DMS79 treated with DMSO at 0.1 percent for 48 hours (cell line): ENCODE results near the gene FRA10AC1.

Source experiments
- DNase-seq: peaks from one replicate; lab custom pipeline; 2025; lab: John Stamatoyannopoulos, UW

Gene FRA10AC1, protein sequence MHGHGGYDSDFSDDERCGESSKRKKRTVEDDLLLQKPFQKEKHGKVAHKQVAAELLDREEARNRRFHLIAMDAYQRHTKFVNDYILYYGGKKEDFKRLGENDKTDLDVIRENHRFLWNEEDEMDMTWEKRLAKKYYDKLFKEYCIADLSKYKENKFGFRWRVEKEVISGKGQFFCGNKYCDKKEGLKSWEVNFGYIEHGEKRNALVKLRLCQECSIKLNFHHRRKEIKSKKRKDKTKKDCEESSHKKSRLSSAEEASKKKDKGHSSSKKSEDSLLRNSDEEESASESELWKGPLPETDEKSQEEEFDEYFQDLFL

DNA sequence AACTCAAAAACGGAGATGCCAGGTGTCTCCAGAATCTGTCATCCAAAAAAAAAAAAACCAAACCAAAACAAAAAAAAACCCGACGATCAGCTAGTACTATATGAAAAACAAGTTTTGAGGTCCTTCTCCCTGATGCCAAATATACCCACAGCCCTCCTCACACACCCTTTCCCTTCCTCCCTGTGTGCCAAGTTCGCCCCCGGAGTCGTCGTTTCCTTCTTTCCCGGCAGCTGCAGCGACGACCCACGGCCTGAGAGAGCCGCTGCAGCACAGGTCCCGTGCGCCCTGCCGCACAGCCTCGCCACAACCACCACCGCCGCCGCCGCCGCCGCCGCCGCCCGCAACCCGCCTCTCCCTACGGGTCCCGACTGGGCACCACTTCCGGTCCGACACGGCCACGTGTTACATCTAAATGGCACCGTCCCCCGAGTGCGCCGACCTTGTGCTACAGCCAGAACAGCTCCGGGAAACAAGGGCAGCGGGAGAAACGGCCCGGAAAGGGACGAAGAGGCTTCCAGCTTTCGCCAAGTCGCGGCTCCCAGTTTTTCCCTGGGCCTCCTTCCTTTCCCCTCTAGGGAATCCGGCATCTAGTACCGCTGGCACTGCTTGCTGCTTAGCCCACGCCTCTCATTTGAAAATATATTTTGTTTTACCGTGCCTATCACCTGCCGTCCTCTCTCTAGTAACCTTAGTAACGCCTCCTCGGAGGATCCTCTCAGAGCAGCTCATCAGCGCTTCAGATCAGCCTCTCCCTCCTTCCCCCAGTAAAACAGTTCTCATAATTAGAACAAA lies at the start of gene FRA10AC1:
Gene FRA10AC1, minus strand, starts transcription at position 383 of the 792 bp plus-strand sequence. CDS start 2,486 bp downstream, outside the sequence.
- peak; percentile 77 for DNase-seq

DNA sequence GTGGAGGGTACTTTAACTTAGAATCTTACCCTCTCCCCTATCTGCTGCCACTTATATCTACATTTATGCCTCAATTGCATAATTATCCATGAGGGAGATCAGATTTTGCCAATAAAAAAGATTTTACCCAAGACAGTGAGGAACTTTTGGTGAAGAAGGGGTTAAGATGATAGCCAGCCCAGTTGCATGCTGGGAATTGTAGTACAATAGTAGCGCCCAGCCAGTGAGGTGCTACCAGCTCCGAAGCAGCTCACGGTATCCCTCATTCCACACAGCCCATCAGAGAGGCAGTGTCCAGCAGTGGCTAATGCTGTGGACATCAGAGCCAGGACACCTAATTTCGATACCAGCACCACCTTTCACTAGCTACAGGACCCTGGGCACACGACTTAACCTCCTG lies 49.4 kb upstream of the FRA10AC1 start:
- no peak for DNase-seq

DNA sequence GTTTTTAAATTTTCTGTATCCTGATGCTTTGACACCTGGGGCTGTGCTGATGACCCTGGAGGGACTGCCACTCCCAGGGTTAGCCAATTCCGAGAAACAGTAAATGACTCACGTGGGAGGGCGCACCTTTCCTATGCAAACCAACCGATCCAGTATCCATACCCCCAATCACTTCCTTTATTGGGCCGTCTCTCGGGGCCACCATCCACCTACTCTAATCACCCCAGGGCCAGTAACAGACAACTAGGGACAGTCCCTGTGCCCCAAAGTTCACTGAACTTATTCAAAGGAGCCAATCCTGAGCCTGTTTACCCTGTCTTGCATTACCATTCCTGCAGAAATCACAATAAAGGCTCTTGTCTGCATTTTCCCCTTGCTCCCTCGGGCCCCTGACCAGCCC lies 48.7 kb upstream of the FRA10AC1 start:
- no peak for DNase-seq

DNA sequence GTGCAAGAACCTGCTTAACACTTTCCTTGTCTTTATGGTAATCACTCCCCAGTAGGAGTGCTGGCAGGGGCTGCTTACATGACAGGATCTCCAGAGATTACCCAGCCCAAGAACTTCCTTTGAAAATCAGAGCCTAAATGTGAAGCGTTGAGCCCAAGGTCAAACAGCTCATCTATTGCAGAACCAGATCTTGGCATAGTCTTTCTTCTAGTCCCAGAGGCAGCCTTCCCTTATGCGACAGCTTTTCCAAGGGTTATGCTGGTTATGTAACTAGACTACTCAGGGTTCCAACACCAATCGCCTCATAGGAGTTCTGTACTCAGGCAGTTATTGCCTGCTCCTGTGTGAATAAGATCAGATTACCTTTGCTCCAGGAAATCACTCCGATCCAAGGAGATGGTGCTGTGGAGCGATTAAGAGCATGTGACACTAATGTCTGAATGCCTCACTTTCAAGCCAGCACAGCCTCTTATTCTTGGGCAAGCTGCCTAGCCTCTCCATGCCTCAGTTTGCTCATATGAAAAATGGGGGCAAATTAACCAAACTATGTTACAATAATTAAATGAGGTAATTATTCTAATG lies 46.9 kb upstream of the FRA10AC1 start:
- DNase-seq: no peak

DNA sequence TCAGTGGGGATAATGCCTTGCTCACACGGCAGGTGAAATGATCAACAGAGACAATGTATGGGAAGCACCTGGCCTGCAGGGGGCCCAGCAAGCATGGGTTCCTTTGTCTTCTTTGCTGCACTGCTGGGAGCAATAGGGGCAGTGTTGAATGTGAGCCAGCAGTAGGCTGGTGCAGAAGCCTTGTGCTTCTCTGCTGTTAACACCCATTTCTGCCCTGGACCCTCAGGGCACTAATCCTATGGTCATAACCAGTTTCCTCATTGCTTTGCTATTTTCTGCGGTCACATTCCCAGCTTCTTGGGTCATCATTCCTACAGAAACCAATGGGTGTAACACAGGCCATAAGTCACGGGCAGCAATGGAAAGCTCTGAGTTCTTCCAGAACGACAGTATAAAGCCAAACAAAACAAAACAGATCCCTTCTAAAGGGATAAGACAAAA lies 44.5 kb upstream of the FRA10AC1 start:
- DNase-seq: no peak

DNA sequence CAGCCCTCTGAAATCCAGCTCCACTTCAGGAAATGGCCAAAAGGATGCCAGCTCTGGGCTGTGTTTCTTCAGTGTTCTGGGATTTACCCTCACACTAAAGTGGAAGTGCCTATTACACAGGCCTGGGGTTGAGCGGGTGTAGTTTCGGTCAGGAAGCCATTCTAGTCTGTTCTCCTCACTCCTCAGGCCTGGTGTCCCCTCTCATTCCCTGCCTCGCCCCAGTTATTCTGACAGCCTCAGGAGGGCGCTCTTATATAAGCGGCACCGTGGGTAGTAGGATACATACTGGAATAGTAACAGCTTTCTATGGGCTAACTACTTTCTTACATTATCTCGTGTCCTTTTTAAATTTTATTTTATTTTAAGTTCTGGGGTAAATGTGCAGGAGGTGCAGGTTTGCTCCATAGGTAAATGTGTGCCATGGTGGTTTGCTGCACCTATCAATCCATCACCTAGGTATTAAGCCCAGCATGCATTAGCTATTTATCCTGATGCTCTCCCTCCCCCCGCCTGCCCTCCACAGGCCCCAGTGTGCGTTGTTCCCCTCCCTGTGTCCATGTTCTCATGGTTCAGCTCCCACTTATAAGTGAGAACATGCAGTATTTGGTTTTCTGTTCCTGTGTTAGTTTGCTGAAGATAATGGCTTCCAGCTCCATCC lies 43.1 kb upstream of the FRA10AC1 start:
- no peak for DNase-seq

DNA sequence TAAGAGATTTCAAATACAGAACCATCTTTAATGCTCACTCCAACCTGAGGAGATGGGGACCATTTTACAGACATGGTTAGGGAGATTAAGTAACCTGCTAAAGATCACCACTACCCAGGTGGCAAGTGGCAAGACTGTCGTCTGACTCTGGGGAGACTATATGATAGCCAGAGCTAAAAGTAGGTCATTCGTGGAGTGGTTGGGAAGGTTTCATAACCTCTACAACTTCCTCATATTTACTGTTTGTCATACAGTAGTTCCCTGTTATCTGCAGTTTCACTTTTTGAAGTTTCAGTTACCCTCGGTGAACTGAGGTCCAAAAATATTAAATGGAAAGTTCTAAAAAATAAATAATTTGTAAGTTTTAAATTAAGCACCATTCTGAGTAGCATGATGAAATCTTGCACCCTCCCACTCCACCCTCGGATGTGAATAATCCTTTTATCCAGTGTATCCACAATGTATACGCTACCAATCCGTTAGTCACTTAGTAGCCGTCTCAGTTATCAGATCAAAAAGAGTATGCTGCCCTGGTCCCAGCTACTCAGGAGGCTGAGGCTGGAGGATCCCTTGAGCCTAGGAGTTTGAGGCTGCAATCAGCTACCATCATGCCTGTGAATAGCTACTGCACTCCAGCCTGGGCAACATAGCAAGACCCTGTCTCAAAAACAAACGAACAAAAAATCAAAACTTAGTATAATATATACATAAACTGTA lies 40.4 kb upstream of the FRA10AC1 start:
- no peak for DNase-seq

DNA sequence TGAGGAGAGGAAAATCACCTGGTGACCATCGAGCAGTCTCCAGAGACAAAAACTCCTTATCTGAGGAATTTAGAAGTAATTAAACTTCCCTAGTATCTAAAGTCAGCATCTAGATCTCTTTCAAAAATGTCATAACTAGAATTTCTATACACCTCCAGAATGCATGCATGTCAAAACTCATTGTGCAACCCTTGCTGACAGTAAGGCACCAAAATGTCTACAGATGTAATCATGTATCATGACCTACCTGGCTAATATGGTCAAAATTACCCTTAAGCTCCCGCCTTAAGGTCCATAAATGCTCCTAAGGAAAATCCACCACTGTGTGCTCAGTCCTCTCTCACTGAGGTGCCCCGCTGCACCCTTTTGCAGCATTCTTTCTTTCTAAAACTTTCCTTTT lies 39.0 kb upstream of the FRA10AC1 start:
- DNase-seq: no peak

DNA sequence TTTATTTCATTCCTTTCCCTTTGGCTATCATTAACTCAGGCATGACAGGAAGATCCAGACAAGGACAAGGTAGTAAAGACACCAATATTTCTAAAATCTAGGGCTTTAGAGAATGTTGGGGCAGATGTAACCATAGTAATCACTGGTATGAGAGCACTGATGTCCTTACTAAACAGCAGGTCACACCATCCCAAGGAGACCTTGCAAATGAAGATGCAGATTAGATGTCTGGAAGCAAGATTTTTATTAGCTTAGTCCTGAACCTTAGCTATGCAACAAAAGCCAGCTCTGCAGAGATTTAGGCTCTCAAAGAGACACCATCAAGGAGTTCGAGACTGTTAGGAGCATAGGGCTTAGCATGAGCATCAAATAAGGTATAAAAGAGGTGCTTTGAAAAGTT lies 23.6 kb upstream of the FRA10AC1 start:
- no peak for DNase-seq

DNA sequence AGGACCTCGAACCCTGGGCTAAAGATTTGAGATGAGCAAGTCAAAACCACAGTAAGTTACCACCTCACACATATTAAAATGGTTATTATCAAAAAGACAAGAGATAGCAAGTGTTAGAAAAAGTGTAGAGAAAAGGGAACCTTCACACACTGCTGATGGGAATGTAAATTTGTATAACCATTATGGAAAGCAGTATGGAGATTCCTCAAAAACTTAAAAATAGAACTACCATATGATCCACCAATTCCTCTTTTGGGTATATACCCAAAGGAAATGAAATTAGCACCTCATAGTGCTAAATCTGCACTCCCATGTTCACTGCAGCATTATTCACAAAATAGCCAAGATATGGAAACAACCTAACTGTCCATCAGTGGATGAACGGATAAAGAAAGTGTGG lies 20.8 kb upstream of the FRA10AC1 start:
- no peak for DNase-seq

DNA sequence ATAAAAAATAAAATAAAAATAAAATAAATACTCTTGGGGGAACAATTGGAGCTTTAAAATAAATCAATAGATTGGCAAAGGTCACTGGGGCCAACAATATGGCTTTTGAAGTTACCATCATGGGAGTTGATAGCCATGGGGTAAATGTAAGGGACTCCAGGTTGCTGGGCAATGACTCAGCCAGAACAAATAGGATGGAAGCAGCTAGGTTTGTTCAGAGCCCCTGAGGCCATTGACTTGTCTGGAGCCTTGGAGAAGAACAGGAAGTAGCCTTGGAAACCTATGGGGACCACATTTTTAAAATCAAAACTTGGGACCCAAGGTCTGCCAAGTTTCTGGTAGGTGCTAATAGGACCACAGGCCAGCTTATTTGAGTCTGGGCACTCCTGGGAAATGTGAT lies 20.2 kb upstream of the FRA10AC1 start:
- no peak for DNase-seq

DNA sequence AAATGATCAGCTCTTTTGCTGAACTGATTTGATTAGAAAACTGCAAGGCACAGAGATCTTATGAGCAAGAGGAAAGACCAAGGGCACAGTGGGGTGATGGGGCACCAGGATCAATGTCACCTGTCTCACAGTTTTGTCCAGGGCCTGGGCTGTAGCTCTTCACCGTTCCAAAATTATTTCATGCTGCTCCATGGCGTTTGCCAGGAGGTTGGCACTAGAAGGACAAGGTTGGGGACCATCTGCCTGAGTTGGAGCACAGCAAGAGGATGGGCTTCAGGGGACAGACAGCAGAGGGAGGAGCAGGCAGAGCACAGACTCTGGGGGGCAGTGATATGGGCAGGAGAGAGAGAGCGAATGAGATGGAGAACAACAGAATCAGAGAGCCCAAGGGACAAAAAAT lies 17.5 kb upstream of the FRA10AC1 start:
- DNase-seq: no peak

DNA sequence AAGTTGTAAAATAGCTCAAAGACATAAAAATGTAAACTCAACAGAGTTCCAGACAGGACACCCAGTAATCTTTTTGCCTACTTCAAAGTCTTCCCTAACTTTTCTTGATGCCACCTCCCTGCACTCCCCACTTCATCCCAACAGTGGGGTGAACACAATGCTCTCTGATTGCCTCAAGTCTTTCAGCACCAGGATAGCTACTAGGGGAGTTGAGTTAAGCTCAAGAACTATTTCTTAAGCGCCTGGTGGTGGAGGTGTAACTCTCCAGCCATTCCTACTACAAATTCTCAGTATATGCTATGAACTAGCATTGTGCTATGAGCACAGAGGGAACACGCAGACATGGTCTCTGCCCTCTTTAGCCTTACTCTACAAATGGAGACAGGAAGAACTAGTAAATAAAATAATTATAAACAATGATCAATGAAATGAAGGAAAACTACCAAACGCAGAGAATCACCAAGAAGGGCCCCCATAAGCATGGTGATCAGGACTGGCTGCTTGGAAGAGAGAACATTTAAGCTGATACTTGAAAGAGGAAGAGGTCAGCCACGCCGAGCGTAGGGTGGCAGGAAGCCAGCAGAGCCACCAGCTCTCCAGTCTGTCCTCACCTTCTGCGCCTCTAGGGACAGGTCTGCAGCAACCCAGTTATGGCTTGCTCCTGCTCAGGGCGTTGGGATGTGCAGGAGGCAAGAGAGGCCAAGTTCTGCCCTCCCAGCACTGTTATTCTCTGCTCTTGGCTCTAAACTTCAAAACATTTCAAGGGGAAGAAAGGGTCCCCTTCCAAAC lies 16.7 kb upstream of the FRA10AC1 start:
- DNase-seq: no peak

DNA sequence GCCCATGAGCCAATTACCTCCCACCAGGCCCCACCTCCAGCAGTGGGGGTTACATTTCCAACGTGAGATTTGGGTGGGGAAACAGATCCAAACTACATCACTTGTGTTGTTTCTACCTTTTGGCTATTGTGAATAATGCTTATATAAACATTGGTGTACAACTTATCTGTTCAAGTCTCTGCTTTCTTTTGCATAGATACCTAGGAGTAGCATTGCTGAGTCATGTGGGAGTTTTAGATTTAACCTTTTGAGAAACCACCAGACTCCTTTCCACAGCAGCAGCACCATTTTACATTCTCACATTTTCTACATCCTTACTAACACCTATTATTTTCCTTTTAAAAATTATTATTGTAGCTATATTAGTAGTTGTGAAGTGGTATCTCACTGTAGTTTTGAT lies 14.4 kb upstream of the FRA10AC1 start:
- no peak for DNase-seq

DNA sequence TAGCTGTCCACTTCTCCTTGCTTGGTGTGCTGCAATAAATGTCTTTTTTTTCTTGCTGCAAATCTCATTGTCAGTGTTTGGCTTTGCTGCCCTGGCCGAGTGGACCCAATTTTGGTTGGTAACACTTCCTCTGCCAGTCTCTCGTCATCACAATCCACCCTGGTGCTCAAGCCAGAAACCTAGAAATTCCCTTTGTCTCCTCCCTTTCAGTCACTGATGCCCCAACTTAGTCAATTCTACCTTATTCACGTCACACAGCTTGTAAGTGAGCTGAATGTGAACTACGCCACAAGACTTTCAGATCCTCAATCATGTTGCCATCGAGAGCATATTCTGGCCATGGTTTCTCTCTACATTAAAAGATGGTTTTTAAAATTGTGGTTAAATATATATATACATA lies 13.0 kb upstream of the FRA10AC1 start:
- DNase-seq: no peak

DNA sequence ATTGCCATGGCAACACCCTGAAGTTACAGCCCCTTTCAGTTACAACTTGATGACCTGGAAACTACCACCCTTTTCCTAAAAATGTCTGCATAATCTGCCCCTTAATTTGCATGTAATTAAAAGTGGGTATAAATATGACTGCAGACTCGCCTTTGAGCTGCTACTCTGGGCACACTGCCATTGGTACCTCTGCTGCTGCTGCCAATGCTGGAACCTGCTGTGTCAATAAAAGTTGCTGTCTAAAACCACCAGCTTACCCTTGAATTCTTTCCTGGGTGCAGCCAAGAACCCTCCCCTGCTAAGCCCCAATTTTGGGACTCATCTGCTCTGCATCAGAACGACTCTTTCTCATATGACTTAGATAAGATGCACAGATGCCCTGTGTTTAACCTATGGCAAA lies 10.2 kb upstream of the FRA10AC1 start:
- no peak for DNase-seq

DNA sequence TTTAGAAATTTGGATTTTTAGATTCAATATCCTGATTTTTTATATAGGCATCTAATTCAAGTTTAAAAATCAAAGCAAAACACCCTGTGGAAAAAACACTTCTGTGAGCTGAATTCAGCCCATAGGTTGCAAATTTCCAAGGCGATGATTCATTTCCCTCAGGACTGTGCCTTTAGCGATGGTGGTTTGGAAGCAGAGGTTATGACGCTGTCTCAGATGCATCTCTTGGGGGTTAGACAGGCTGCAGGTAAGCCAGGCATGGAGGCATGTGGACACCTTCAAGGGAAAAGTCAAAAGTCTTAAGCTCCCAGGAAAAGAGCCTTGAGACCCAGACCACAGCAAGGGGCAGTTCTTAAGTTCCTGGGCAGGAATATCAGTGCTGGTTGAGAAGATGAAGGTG lies 9.5 kb upstream of the FRA10AC1 start:
- DNase-seq: no peak

DNA sequence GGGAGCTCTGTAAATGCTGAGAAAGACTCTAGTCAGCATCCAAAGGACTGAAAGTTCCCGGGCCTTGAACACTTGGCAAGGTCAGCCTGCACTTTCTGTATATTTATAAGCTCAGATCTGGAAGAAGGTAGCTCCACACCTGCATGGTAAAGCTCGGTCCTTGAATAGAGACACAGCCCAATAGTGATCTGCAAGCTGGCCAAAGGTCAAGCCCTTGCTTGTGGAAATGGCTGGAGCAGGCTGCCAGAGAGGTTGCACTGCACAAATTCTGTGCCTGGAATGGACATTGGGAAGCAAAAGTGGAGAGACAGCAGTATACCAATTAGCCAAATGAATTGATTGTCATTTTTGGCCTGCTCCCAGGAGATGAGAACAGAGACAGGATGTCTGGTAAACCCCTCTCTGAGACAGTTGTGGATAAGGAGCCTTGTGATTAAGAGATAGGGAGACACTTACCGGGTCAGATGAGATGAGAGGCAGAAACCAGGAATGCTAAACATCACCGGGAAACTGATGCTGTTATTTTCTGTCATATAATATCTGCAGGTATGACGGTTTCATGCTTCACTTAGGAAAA lies 8.0 kb upstream of the FRA10AC1 start:
- DNase-seq: no peak

DNA sequence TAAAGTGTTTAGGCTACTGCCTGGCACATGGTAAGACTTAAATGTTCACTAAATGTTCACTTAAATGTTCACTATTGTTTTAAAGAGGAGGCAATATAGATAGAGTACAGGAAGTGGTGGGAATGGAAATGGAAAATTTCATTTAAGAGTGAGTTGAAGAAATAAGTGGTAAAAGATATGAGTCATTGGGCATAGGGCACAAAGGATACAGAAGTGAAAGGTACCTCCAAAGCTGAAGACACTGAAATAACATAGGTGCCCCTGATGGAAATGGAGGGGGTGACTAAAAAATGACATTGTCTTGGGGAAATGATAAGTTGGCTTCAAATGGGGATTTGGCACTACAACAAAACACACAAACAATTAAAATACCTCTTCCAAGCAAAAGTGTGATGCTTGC lies 5.2 kb upstream of the FRA10AC1 start:
- no peak for DNase-seq

DNA sequence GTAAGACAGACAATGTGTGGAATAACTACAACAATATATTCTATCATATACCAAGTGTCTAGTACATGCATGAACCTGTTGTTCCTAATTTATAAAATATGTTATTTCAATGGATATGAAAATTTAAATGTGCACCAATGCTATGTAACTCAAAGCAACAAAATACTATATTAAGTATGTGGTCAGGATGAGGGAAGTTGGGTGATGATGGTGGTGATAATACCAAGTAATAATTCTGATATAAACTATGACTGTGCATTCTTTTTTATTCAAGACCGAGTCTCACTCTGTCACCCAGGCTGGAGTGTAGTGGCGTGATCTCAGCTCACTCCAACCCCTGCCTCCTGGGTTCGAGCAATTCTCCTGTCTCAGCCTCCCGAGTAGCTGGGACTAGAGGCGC lies 2.1 kb upstream of the FRA10AC1 start:
- DNase-seq: no peak

DNA sequence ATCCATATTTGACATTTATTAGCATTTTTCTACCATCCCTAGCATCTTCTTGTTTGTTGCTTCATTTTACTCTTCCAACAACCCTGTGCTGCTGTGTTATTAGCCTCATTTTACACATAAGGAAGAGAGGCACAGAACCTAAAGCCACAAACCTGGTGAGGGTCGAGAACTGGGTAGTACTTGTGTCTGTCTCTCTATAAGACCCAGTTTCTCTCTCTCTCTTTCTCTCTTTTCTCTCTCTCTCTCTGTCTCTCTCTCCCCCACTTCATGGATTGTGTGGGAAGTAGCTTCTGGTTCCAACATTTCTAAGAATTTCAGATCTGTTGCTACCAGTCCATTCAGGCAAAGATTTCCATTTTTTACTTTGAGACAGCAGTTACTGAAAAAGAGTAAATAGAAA lies 1.4 kb upstream of the FRA10AC1 start:
- no peak for DNase-seq
